Measurements from ENCODE around the gene ARHGAP10.

Gene ARHGAP10

GRCh38 chr4:148068065-148068911 lies 336.4 kb downstream of the ARHGAP10 start:
- in situ Hi-C loops (cut with HindIII; ENCODE audit: low sequenced_read_pairs) = no loop called here
- H3K4me3 ChIP-seq (ENCODE audit: low read depth, low read length) = no peak overlapping the region
- no peak for DNase-seq (ENCODE audit: low read depth, low spot score)
- no peak for TF ChIP-seq CTCF (IDR thresholded peaks at IDR 0.05; ENCODE audit: low read depth, low read length)

GRCh38 chr4:148069086-148069894 lies 337.4 kb downstream of the ARHGAP10 start:
- in situ Hi-C loops (cut with HindIII; ENCODE audit: low sequenced_read_pairs) = no loop called here
- no peak for TF ChIP-seq CTCF (IDR thresholded peaks at IDR 0.05; ENCODE audit: low read depth, low read length)
- DNase-seq (ENCODE audit: low read depth, low spot score) = no peak
- no peak overlapping the region for H3K4me3 ChIP-seq (ENCODE audit: low read depth, low read length)

- H3K4me3 ChIP-seq (ENCODE audit: low read depth, low read length) = no peak overlapping the region
- in situ Hi-C loops (cut with HindIII; ENCODE audit: low sequenced_read_pairs) = no loop called here
- no peak for TF ChIP-seq CTCF (IDR thresholded peaks at IDR 0.05; ENCODE audit: low read depth, low read length)
- DNase-seq (ENCODE audit: low read depth, low spot score) = no peak
Measured at GRCh38 chr4:148069895-148070178, 337.9 kb downstream of the ARHGAP10 start.

GRCh38 chr4:148071009-148071408 lies 339.1 kb downstream of the ARHGAP10 start:
- no peak overlapping the region for H3K4me3 ChIP-seq (ENCODE audit: low read depth, low read length)
- in situ Hi-C loops (cut with HindIII; ENCODE audit: low sequenced_read_pairs) = no loop called here
- TF ChIP-seq CTCF (IDR thresholded peaks at IDR 0.05; ENCODE audit: low read depth, low read length) = no peak

GRCh38 chr4:148072789-148073188 lies 340.9 kb downstream of the ARHGAP10 start:
- TF ChIP-seq CTCF (IDR thresholded peaks at IDR 0.05; ENCODE audit: low read depth, low read length) = no peak
- in situ Hi-C loops (cut with HindIII; ENCODE audit: low sequenced_read_pairs) = no loop called here
- H3K4me3 ChIP-seq (ENCODE audit: low read depth, low read length) = no peak overlapping the region

More at GRCh38 chr4:148071009-148071408, 339.1 kb downstream of the ARHGAP10 start:
- DNase-seq (ENCODE audit: low read depth, low spot score) = no peak

GRCh38 chr4:148073349-148073748 lies 341.5 kb downstream of the ARHGAP10 start:
- in situ Hi-C loops (cut with HindIII; ENCODE audit: low sequenced_read_pairs) = no loop called here
- no peak for DNase-seq (ENCODE audit: low read depth, low spot score)
- TF ChIP-seq CTCF (IDR thresholded peaks at IDR 0.05; ENCODE audit: low read depth, low read length) = no peak
- H3K4me3 ChIP-seq (ENCODE audit: low read depth, low read length) = no peak overlapping the region

More at GRCh38 chr4:148072789-148073188, 340.9 kb downstream of the ARHGAP10 start:
- no peak for DNase-seq (ENCODE audit: low read depth, low spot score)
